ENCODE data around the gene DGLUCY. TPM values are rescaled to one million over a fixed set of nuclear protein-coding genes. Genes with fewer than 3 reads are reported as not detected.
"Not testable (repeated sequence)": the region's sequence is repeated elsewhere in the genome, so short reads cannot be mapped to it uniquely, and the experiment has no call there.

The DGLUCY gene
- total RNA-seq, 1 donor from 2014 or later, result 56.8 TPM

- no peak for DNase-seq (ENCODE audit: low read depth)
Measured at GRCh38 chr14:91257328-91258010, 143.6 kb downstream of the DGLUCY start.

GRCh38 chr14:91258011-91258618 lies 144.2 kb downstream of the DGLUCY start:
- DNase-seq (ENCODE audit: low read depth), result peak; percentile 63

GRCh38 chr14:91258876-91259275 lies 145.0 kb downstream of the DGLUCY start:
- DNase-seq (ENCODE audit: low read depth), result no peak

DNA sequence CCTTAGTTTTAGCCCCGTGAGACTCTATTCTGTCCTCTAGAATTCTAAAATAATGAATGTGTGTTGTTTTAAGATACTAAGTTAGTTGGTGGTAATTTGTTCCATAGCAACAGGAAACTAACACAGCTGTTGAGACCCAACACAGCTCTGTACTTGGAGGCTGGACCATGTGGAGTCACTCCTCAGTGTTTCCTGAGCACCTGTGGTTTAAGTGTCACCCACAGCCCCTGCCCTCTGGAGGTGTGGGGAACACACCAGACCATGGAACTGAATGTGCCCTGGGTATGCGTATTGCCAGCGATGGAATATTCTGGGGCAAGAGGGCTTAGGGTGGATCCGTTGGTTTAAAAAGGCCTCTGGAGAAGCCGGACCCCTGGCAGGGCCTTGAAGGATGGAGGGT lies 147.2 kb downstream of the DGLUCY start:
- no peak for DNase-seq (ENCODE audit: low read depth)

DNA sequence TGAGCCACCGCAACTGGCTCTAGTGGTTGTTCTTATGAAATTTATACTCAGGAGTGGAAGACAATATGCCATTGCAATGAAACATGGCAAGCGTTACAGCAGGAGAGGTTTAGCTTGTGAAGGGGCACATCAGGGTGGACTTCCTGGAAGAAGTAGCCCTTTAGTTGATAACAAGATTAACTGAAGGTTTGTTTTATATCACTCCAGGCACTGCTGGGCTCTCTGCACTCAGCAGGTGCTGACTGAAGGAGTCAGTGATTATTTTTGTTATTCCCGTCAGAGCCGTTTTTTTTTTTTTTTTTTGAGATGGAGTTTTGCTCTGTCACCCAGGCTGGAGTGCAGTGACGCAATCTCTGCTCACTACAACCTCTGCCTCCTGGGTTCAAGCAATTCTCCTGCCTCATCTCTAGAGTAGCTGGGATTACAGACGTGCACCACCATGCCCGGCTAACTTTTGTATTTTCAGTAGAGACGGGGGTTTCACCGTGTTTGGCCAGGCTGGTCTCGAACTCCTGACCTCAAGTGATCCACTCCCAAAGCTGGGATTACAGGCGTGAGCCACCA lies 148.2 kb downstream of the DGLUCY start:
- DNase-seq (ENCODE audit: low read depth), result no peak

- no peak for DNase-seq (ENCODE audit: low read depth)
Measured at GRCh38 chr14:91263329-91263728, 149.5 kb downstream of the DGLUCY start.

DNA sequence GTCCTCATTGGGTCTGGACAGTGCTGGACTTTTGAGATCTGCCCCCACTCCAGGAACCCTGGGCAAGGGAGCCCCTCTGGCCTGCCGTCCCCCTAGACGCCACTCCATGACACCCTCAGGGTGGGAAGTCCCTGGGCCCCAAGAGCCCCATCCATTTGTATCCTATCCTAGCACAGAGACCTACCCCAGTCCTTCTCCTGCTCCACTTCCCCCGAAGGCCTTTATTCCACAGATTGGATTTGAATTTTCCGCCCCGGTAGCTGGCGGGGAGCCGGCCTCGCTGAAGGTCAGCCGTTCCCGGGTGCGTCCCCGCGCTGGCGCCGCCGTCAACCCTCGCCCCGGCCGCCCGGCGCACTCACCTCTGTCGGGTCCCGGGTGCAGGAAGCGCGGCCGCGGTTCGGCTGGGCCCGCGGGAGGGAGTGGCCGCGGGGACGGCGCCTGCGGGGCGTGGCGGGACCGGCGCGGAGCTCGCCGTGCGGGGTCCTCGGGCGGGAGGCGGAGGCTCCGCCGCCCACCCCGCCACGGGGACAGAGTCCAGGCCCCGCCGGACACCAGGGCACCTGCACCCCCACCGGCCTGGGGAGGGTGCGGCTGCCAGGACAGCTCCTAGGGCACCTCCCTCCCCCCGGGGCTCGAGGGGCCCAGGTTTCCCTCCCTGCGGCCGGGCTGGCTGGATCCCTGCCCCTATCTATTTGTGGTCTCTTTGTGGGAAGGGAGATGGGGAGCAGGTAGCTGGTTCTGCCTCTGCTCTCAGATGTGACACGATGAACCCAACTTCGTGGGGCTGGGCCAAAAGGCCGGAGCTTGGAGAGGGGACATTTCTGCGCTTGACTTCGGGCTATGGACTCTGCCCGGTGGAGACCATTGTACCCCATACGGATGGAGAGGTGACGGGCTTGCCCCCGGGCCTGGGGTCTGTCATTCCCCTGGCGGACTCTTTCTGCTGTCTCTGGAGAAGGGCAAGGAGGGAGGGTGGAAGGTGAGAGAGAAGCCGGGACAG lies 150.6 kb downstream of the DGLUCY start:
- DNase-seq (ENCODE audit: low read depth), result no peak

GRCh38 chr14:91265404-91265803 lies 151.5 kb downstream of the DGLUCY start:
- DNase-seq (ENCODE audit: low read depth), result no peak

GRCh38 chr14:91266276-91266675 lies 152.4 kb downstream of the DGLUCY start:
- DNase-seq (ENCODE audit: low read depth), result not testable (repeated sequence)

- no peak for DNase-seq (ENCODE audit: low read depth)
Measured at GRCh38 chr14:91267965-91268437, 154.1 kb downstream of the DGLUCY start.

DNA sequence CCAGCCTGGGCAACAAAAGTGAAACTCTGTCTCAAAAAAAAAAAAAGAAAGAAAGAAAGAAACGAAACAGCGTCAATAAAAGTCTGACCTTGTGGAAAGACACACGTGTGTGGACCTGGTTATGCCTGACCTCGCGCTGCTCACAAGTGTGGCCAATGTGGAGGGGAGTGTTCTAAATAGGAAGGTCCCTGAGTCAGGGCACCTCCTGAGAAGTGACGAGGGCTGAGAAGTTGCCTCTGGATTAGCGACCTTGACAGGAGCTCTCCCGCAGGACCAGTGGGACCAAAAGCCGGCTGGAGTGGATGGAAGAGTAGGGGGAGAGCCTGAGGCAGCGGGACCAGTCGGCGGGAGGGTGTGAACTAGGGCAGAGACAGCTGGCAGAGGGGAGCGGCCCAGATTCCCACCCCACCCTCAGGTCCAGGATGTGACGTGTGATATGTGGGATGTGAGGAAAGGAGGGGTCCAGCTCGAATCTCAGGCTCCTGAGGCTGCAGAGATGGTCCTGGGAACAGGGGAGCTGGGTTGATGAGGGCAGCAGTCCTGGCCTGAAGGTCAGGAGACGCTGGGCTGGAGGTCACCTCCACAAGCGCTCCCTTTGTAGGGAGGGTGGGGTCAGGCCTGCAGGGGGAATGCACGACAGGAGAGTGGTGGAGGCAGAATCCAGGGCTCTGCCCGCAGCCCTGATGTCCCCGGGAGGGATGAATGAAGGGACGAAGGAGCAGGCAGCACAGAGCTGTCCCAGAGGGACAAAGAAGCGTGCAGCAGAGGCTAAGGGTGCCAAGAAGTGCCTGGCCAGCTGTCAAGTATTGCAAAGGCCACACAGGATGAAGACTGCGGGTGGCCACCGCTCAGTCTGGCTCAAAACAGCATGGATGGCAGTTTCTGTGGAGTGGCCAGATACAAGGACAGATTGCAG lies 155.5 kb downstream of the DGLUCY start:
- DNase-seq (ENCODE audit: low read depth), result no peak

GRCh38 chr14:91270188-91270587 lies 156.3 kb downstream of the DGLUCY start:
- DNase-seq (ENCODE audit: low read depth), result no peak

GRCh38 chr14:91270619-91271018 lies 156.7 kb downstream of the DGLUCY start:
- no peak for DNase-seq (ENCODE audit: low read depth)

DNA sequence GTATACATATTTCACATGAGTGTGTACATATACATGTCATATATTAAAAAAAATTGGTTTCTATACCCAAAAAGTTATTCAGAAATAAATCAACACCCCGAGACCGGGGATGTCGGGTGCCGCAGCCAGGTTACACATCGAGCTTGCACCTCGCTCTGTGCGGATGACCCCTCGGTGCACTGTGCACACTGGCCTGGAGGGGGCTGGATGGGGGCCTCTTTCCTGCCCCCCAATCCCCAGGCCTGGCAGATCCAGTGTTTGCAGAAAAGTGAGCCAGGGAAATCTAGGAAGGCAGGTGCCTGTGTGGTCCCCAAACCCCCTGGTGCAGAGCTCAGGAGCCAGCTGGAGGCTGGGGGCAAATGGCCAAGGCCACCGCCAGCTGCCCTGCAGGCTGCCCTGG lies 157.8 kb downstream of the DGLUCY start:
- DNase-seq (ENCODE audit: low read depth), result no peak

DNA sequence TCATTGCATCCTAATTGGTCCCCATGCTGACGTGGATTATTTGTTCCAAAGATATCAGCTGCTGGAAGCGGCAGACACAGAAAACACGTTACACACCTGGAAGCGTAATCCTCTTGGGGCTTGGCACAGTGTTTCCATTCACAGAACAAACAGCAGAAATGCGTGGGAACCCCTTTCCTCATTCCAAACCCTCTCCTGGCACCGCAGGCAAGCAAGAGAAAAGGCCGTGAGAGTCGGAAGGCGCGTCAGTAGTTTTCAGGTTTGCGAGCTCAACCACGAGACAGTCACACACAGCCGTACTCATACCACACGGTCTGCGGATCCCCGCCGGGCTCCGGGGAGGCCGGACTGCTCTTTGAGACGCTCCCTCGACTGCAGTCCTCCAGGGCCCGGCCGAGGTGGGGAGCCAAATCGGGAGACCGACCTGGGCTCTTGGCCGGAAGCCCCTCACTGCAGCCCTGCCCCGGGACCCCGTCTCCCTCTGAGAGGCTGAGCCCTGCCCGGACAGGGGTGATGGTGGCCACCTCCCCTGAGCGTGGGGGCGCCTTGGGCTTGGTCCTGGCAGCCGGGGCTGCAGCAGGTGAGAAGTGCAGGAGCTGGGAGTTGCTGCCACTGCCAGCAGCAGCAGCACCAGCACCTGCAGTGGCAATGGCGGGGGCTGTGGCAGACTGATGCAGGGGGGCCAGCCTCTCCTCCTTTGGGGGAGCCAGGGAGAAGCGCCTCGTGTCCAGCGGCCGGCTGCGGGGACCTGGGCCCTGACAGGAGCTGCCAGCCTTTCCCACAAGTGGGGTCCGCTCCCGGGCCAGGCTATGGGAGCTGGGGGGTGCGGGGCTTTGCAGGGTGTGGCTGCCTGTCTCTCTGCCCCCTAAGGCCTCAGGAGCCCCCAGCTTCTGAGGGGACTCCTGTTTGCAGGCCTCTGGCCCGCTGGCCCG lies 158.7 kb downstream of the DGLUCY start:
- no peak for DNase-seq (ENCODE audit: low read depth)

DNA sequence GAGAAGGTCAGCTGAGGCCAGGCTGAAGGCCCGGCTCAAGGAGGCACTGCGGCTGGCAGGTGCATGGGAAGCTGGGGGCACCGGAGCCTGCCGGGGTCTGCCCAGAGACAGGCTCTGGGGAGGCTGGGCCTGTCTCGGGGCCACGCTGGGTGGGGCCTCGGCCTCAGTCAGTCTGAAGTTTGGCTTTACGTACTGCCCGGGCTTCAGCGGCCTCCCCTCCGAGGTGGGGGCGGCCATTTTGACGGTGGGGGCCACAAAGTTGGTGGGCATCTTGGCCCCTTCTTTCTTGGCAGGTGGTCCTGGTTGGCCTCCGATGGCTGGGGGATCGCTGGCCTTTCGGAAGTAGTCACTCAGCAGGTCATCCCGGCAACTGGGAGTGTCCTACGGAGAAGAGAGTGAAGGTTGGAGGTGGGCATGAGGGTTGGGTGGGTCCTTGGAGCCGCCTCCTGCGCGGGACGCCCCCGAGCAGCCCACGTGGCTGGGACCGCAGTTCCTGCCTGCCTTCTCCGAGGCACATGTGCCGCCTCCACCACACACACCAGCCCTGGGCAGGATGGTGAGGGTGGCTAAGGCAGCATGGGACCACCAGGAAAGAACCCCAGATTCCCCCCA lies 159.5 kb downstream of the DGLUCY start:
- DNase-seq (ENCODE audit: low read depth), result no peak

DNA sequence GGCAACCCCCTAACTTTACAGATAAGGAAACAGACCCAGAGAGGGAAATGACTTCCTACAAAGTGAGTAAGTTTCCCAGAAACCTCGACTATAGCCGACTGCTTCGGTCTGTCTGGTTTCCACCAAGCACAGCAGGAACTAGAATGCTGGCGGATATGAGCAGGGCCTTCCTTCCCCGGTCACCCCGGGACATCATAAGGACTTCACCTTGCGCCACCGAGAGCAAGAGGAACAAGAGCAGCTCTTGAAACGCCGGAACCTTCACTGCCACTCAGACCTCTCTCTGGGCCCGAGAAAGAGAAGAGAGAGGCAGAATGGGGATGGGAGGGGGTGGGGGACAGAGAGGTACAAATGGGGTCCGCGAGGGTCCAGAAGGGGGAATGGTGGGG lies 160.0 kb downstream of the DGLUCY start:
- no peak for DNase-seq (ENCODE audit: low read depth)

DNA sequence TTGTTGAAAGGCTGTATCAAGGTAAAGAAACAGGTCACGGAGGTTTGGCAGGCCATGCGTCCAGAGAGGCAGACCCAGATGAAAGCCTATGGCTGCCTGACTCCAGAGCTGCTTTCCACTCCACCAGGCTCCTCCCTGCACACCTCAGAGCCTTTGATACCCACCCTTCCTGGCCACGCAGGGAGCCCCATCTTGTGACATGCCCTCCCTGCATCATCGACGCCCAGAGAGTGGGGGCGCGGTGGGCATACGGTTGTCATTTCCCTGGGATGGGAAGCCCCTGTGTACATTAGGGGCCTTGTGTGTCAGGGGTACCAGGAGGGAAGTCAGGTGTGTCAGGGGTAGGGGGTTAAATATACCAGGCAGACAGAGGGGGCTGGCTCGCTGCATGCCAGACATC lies 160.9 kb downstream of the DGLUCY start:
- DNase-seq (ENCODE audit: low read depth), result no peak
